ENCODE results near the gene GPR32.

DNA sequence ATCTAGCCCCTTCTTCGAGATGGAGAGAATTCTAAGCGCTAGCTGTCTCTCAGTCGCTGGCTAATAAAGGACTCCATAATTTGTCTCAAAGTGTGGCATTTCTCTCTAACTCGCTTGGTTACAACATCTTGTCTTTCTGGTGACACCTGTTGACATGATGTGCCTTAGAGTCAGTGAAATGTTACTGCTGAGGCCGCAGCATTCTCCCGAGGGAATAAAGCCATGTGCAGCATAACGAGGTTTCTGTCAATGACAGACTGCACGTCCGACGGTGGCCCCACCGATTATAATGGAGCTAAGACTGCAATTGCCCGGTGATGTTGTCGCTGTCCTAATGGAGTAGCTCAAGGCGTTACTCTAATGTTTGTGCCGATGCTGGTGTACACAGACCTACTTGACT, 20.3 kb upstream of the GPR32 start:
- TF ChIP-seq, protein P1, sequence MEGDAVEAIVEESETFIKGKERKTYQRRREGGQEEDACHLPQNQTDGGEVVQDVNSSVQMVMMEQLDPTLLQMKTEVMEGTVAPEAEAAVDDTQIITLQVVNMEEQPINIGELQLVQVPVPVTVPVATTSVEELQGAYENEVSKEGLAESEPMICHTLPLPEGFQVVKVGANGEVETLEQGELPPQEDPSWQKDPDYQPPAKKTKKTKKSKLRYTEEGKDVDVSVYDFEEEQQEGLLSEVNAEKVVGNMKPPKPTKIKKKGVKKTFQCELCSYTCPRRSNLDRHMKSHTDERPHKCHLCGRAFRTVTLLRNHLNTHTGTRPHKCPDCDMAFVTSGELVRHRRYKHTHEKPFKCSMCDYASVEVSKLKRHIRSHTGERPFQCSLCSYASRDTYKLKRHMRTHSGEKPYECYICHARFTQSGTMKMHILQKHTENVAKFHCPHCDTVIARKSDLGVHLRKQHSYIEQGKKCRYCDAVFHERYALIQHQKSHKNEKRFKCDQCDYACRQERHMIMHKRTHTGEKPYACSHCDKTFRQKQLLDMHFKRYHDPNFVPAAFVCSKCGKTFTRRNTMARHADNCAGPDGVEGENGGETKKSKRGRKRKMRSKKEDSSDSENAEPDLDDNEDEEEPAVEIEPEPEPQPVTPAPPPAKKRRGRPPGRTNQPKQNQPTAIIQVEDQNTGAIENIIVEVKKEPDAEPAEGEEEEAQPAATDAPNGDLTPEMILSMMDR (IDR thresholded peaks at IDR 0.05), result no peak
- no peak for TF ChIP-seq POLR2A (IDR thresholded peaks at IDR 0.05)

All from thyroid gland (tissue), 4 donors.